NCI-H2171 treated with DMSO at 0.1 percent for 48 hours (cell line): ENCODE measurements around the gene HECW1.
"Not testable (repeated sequence)": the region's sequence is repeated elsewhere in the genome, so short reads cannot be mapped to it uniquely, and the experiment has no call there.

ENCODE experiments used
- DNase-seq: peaks from one replicate; lab custom pipeline; 2025; lab: John Stamatoyannopoulos, UW

Gene HECW1

GRCh38 chr7:43208242-43208641 is 95.8 kb downstream of the HECW1 start:
- no peak for DNase-seq

- DNase-seq, result not testable (repeated sequence)
Observed at GRCh38 chr7:43210539-43210938, 98.1 kb downstream of the HECW1 start.

GRCh38 chr7:43211286-43211685 is 98.8 kb downstream of the HECW1 start:
- DNase-seq, result no peak

GRCh38 chr7:43211693-43212092 is 99.2 kb downstream of the HECW1 start:
- DNase-seq, result no peak

- no peak for DNase-seq
Observed at GRCh38 chr7:43212921-43213320, 100.5 kb downstream of the HECW1 start.

- DNase-seq, result no peak
Observed at GRCh38 chr7:43215061-43215460, 102.6 kb downstream of the HECW1 start.

GRCh38 chr7:43217055-43217454 is 104.6 kb downstream of the HECW1 start:
- DNase-seq, result no peak

GRCh38 chr7:43218901-43219300 is 106.5 kb downstream of the HECW1 start:
- DNase-seq, result not testable (repeated sequence)

- no peak for DNase-seq
Observed at GRCh38 chr7:43220250-43220649, 107.8 kb downstream of the HECW1 start.

- no peak for DNase-seq
Observed at GRCh38 chr7:43220742-43221141, 108.3 kb downstream of the HECW1 start.

- DNase-seq, result no peak
Observed at GRCh38 chr7:43229801-43230200, 117.4 kb downstream of the HECW1 start.

- DNase-seq, result no peak
Observed at GRCh38 chr7:43232366-43232765, 119.9 kb downstream of the HECW1 start.

GRCh38 chr7:43234073-43234472 is 121.6 kb downstream of the HECW1 start:
- DNase-seq, result no peak

- DNase-seq, result no peak
Observed at GRCh38 chr7:43234968-43235367, 122.5 kb downstream of the HECW1 start.

- DNase-seq, result no peak
Observed at GRCh38 chr7:43240565-43240964, 128.1 kb downstream of the HECW1 start.

- no peak for DNase-seq
Observed at GRCh38 chr7:43242628-43243255, 130.3 kb downstream of the HECW1 start.

- no peak for DNase-seq
Observed at GRCh38 chr7:43244232-43244631, 131.8 kb downstream of the HECW1 start.

- DNase-seq, result no peak
Observed at GRCh38 chr7:43244784-43245183, 132.3 kb downstream of the HECW1 start.

GRCh38 chr7:43247757-43248156 is 135.3 kb downstream of the HECW1 start:
- DNase-seq, result no peak

- no peak for DNase-seq
Observed at GRCh38 chr7:43248553-43248952, 136.1 kb downstream of the HECW1 start.

GRCh38 chr7:43248961-43249822 is 136.7 kb downstream of the HECW1 start:
- no peak for DNase-seq

GRCh38 chr7:43249823-43250145 is 137.3 kb downstream of the HECW1 start:
- DNase-seq, result no peak

GRCh38 chr7:43260980-43261878 is 148.8 kb downstream of the HECW1 start:
- peak; percentile 50 for DNase-seq
